B cell (primary cell): ENCODE results near the gene RHOV. TPM values are rescaled to one million over a fixed set of nuclear protein-coding genes. Genes with fewer than 3 reads are reported as not detected.

ENCODE experiments used
- ATAC-seq: fragments of 200-7000 bp; cut with Tn5 transposase; one replicate; pipeline ENCODE4 v1.10.0; 2021; ENCODE audit warnings: low read depth, mild to moderate bottlenecking, moderate number of reproducible peaks, moderate library complexity
- CTCF ChIA-PET: fragments of 350-600 bp; sonication (Branson Sonifier 250); formaldehyde crosslinking; loops from one replicate; lab custom pipeline; 2021; ENCODE audit warnings: antibody characterized with exemption, inconsistent platforms; lab: Charles Lee
- POLR2A ChIA-PET: fragments of 350-600 bp; sonication (Branson Sonifier 250); formaldehyde crosslinking; loops from one replicate; lab custom pipeline; 2021; ENCODE audit warnings: antibody characterized with exemption; lab: Charles Lee
- DNase-seq: peaks from one replicate; pipeline ENCODE4 v3.0.0; 2013
- H2AFZ ChIP-seq: 2 replicates; pipeline ENCODE4 v1.6.1; 2012; ENCODE audit warnings: mild to moderate bottlenecking, low read depth, low read length; ENCODE audit not compliant: insufficient read depth, poor library complexity, severe bottlenecking
- H3K27ac ChIP-seq, 2 donors: 1 replicate in 1 of 2; 2 replicates in 1 of 2; pipeline ENCODE4 v1.5.1; 2012 to 2013; ENCODE audit warnings: low read length in 2 of 2, mild to moderate bottlenecking in 2 of 2, moderate library complexity in 1 of 2
- H3K27me3 ChIP-seq, 4 experiments: fragments of 200-600 bp in 1 of 4; sonication (generic) in 1 of 4; replicated peaks in 1 of 4; 1 replicate in 2 of 4; 2 replicates in 2 of 4; pipeline versions ENCODE4 v1.6.1 to v1.7.0; 2013 to 2016; ENCODE audit warnings: low read length in 3 of 4, mild to moderate bottlenecking in 2 of 4, mixed read lengths in 1 of 4, moderate library complexity in 1 of 4; ENCODE audit not compliant: insufficient read depth in 4 of 4, control insufficient read depth in 3 of 4; ENCODE audit errors: control extremely low read depth in 1 of 4
- H3K36me3 ChIP-seq, 2 experiments: replicated peaks in 1 of 2; 1 replicate in 1 of 2; 2 replicates in 1 of 2; pipeline versions ENCODE4 v1.6.1 to v1.7.1; 2013; ENCODE audit warnings: low read length in 1 of 2; ENCODE audit not compliant: insufficient read depth in 2 of 2, control insufficient read depth in 1 of 2; ENCODE audit errors: control extremely low read depth in 1 of 2, extremely low read depth in 1 of 2
- H3K4me1 ChIP-seq, 2 donors: fragments of 200-600 bp in 1 of 2; sonication (generic) in 1 of 2; 1 replicate in 1 of 2; 2 replicates in 1 of 2; pipeline versions ENCODE4 v1.5.1 to v1.6.1; 2013 to 2017; ENCODE audit warnings: low read length in 2 of 2; ENCODE audit not compliant: control insufficient read depth in 2 of 2, insufficient read depth in 2 of 2
- H3K4me2 ChIP-seq: replicated peaks from 2 replicates; pipeline ENCODE3; 2012; ENCODE audit warnings: mild to moderate bottlenecking, low read depth, low read length; ENCODE audit not compliant: poor library complexity, severe bottlenecking
- H3K4me3 ChIP-seq, 5 experiments: fragments of 200-600 bp in 1 of 5; sonication (generic) in 1 of 5; 1 replicate in 3 of 5; 2 replicates in 2 of 5; pipeline versions ENCODE4 v1.5.1 to v1.7.0; 2011 to 2016; ENCODE audit warnings: low read length in 4 of 5, mild to moderate bottlenecking in 4 of 5, low read depth in 2 of 5, control low read depth in 1 of 5, moderate library complexity in 1 of 5; ENCODE audit not compliant: insufficient read depth in 1 of 5; ENCODE audit errors: control extremely low read depth in 1 of 5, extremely low read depth in 1 of 5
- H3K79me2 ChIP-seq: fragments of 200-600 bp; sonication (generic); one replicate; pipeline ENCODE4 v1.6.0; 2016; ENCODE audit warnings: low read length; ENCODE audit not compliant: control insufficient read depth, insufficient read depth
- H3K9ac ChIP-seq: fragments of 200-600 bp; sonication (generic); 2 replicates; pipeline ENCODE4 v1.6.1; 2017; ENCODE audit warnings: mild to moderate bottlenecking, low read length, moderate library complexity
- H3K9me3 ChIP-seq, 3 donors: one replicate each; pipeline versions ENCODE4 v1.6.1 to v1.7.1; 2013; ENCODE audit warnings: low read length in 2 of 3; ENCODE audit not compliant: control insufficient read depth in 2 of 3, insufficient read depth in 1 of 3; ENCODE audit errors: control extremely low read depth in 1 of 3
- H4K20me1 ChIP-seq: 2 replicates; pipeline ENCODE4 v1.6.0; 2012; ENCODE audit warnings: mild to moderate bottlenecking, low read length; ENCODE audit not compliant: insufficient read depth, control insufficient read depth, poor library complexity, severe bottlenecking
- H3K27ac Mint-ChIP-seq: one replicate; pipeline ENCODE4 v1.8.0; 2021; ENCODE audit warnings: mixed read lengths
- H3K27me3 Mint-ChIP-seq: one replicate; pipeline ENCODE4 v1.8.0; 2021; ENCODE audit warnings: mixed read lengths
- H3K4me1 Mint-ChIP-seq: one replicate; pipeline ENCODE4 v1.8.0; 2021; ENCODE audit warnings: mixed read lengths
- H3K4me3 Mint-ChIP-seq: one replicate; pipeline ENCODE4 v1.8.0; 2021; ENCODE audit warnings: mixed read lengths
- H3K9me3 Mint-ChIP-seq: one replicate; pipeline ENCODE4 v1.8.0; 2022; ENCODE audit warnings: mixed read lengths; ENCODE audit not compliant: insufficient read depth
- EZH2 ChIP-seq: IDR thresholded peaks from 2 replicates; pipeline ENCODE4 v1.6.1; 2012; ENCODE audit warnings: borderline replicate concordance, low read depth, mild to moderate bottlenecking, moderate library complexity, low read length; ENCODE audit not compliant: insufficient read depth, poor library complexity, severe bottlenecking
- WGBS: methylation state at CpG from one replicate; pipeline ENCODE4 v1.1.5; 2013; ENCODE audit warnings: missing lambda C conversion rate; ENCODE audit not compliant: insufficient coverage; 5-methylcytosine and 5-hydroxymethylcytosine counted together
- intact Hi-C: fragments of 100-400 bp; cut with micrococcal nuclease; formaldehyde crosslinking; loops from one replicate; pipeline ENCODE4 v1.10.0; 2022
- polyA plus RNA-seq: library from polyadenylated mRNA; depleted of rRNA; stranded (reverse); fragments of >200 nt; gene quantifications from 2 replicates; pipeline ENCODE4 v1.2.3, GENCODE V29; 2012
- total RNA-seq, 2 donors: library from RNA; stranded (reverse); fragments of 120-200 nt in 1 of 2; gene quantifications; 1 replicate in 1 of 2; 2 replicates in 1 of 2; pipeline versions ENCODE4 v1.2.3 to v1.2.4, GENCODE V29; 2013 to 2022
- TF ChIP-seq, protein P1 (sequence below): fragments of 200-600 bp; IDR thresholded peaks from one replicate; pipeline ENCODE4 v1.8.0; 2022; ENCODE audit warnings: antibody characterized with exemption, mild to moderate bottlenecking

Gene RHOV
- total and polyA plus RNA-seq, 2 donors (not counting 1 experiment from before 2014, with no cell fraction given) = 0.54 TPM; not detected in 1

DNA sequence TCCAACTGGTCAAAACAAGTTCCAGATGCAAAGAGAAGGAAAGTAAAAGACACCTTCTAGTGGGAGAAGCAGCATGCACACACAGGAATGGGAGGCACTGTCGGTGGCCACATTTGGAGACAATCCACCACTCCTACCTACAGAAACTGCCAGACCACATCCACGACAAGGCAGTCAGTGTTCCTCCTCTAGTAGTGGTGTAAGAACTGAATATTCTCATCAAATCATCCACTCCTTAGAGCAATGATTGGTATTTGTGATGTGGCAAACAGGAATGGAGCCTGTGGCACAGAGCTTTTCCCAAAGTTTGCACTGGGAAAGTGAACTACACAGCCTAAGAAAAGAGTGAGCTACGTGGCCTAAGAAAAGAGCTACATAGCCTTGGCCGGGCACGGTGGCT is 35.3 kb downstream of the RHOV start:
- no peak overlapping the region for H3K27ac ChIP-seq
- TF ChIP-seq, protein P1, sequence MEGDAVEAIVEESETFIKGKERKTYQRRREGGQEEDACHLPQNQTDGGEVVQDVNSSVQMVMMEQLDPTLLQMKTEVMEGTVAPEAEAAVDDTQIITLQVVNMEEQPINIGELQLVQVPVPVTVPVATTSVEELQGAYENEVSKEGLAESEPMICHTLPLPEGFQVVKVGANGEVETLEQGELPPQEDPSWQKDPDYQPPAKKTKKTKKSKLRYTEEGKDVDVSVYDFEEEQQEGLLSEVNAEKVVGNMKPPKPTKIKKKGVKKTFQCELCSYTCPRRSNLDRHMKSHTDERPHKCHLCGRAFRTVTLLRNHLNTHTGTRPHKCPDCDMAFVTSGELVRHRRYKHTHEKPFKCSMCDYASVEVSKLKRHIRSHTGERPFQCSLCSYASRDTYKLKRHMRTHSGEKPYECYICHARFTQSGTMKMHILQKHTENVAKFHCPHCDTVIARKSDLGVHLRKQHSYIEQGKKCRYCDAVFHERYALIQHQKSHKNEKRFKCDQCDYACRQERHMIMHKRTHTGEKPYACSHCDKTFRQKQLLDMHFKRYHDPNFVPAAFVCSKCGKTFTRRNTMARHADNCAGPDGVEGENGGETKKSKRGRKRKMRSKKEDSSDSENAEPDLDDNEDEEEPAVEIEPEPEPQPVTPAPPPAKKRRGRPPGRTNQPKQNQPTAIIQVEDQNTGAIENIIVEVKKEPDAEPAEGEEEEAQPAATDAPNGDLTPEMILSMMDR = no peak
- TF ChIP-seq EZH2 = no peak
- H3K27me3 ChIP-seq = no peaks in the 10 kb centered on the region
- ChIA-PET POLR2A (no interaction called here), CTCF (no interaction called here)
- H3K79me2 ChIP-seq = no peaks in the 10 kb centered on the region
- no peaks in the 10 kb centered on the region for H4K20me1 ChIP-seq
- no peaks in the 10 kb centered on the region for H3K9me3 ChIP-seq
- H3K4me2 ChIP-seq = no peak overlapping the region
- DNase-seq (no peak), ATAC-seq (no peak)
- H3K4me1 ChIP-seq = peaks cover 5 to 6% of the 10 kb centered on the region in 2 donors
- no peak overlapping the region for H3K27ac Mint-ChIP-seq
- no peak overlapping the region for H3K4me3 ChIP-seq
- WGBS = 100% methylated on average over 3 of the region's 5 CpGs
- H2AFZ ChIP-seq = no peak overlapping the region
- H3K4me3 Mint-ChIP-seq = no peak overlapping the region
- no peaks in the 10 kb centered on the region for H3K27me3 Mint-ChIP-seq
- no peaks in the 10 kb centered on the region for H3K36me3 ChIP-seq
- no peaks in the 10 kb centered on the region for H3K9me3 Mint-ChIP-seq
- intact Hi-C loops = no loop called here
- H3K9ac ChIP-seq = no peak overlapping the region
- H3K4me1 Mint-ChIP-seq = peaks cover 4% of the 10 kb centered on the region

DNA sequence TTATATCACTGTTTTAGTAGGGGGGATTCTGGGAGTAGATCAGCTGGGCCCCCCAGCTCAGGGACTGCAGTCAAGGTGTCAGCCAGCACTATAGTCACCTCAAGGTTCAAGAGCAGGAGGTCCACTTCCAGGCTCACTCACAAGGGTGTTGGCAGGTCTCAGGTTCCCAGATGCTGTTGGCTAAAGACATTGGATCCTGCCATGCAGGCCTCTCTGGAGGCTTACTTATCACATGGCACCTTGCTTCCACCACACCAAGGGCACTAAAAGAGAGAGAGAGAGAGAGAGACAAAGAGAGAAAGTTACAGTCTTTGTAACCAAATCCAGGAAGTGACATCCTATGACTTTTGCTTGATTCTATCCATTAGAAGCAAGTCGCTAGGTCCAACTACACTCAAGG is 38.0 kb downstream of the RHOV start:
- no peaks in the 10 kb centered on the region for H3K36me3 ChIP-seq
- no peaks in the 10 kb centered on the region for H4K20me1 ChIP-seq
- no peak overlapping the region for H3K4me3 Mint-ChIP-seq
- H3K9me3 ChIP-seq = peaks cover 0 to 3% (median 0%) of the 10 kb centered on the region in 3 donors
- POLR2A ChIA-PET = no interaction called here
- no peaks in the 10 kb centered on the region for H3K4me1 ChIP-seq
- intact Hi-C loops = no loop called here
- TF ChIP-seq, protein P1 = no peak
- TF ChIP-seq EZH2 = no peak
- no peaks in the 10 kb centered on the region for H3K27me3 Mint-ChIP-seq
- no peaks in the 10 kb centered on the region for H3K27me3 ChIP-seq
- DNase-seq (no peak), ATAC-seq (no peak)
- H3K4me1 Mint-ChIP-seq = no peaks in the 10 kb centered on the region
- no peak overlapping the region for H3K4me2 ChIP-seq
- H3K4me3 ChIP-seq = no peak overlapping the region
- CTCF ChIA-PET = interaction anchor here (0.6 to 1.4 kb wide), 2 partner anchors 22 to 348 kb away, joined by 3 to 4 read pairs; no protein-coding TSS in a partner anchor
- H3K27ac Mint-ChIP-seq = no peak overlapping the region
- H3K79me2 ChIP-seq = no peaks in the 10 kb centered on the region
- WGBS = no CpG with 5 or more reads among the region's 1 CpG
- H3K27ac ChIP-seq = no peak overlapping the region
- H3K9ac ChIP-seq = no peak overlapping the region
- H3K9me3 Mint-ChIP-seq = no peaks in the 10 kb centered on the region
- H2AFZ ChIP-seq = no peak overlapping the region
